H9 (cell line): ENCODE measurements around the gene SRGAP2C. TPM values are rescaled to one million over a fixed set of nuclear protein-coding genes. Genes with fewer than 3 reads are reported as not detected.
"Not testable (repeated sequence)": the region's sequence is repeated elsewhere in the genome, so short reads cannot be mapped to it uniquely, and the experiment has no call there.

ENCODE experiments used
- DNase-seq: peaks from one replicate; pipeline ENCODE4 v3.0.0-alpha.2; 2017
- H2AFZ ChIP-seq: one replicate; pipeline ENCODE4 v1.6.1; 2013; ENCODE audit warnings: mild to moderate bottlenecking, low read length, control low read depth, moderate library complexity
- H2AK5ac ChIP-seq: 2 replicates; pipeline ENCODE4 v1.6.1; 2013; ENCODE audit warnings: low read length, control low read depth, mixed read lengths; ENCODE audit not compliant: insufficient read length
- H2BK120ac ChIP-seq: one replicate; pipeline ENCODE4 v1.6.1; 2013; ENCODE audit warnings: low read depth, mild to moderate bottlenecking, low read length, control low read depth, inconsistent platforms; ENCODE audit not compliant: poor library complexity, severe bottlenecking
- H2BK12ac ChIP-seq: 2 replicates; pipeline ENCODE4 v1.6.1; 2013; ENCODE audit warnings: low read length, control low read depth, mixed read lengths, low read depth; ENCODE audit not compliant: insufficient read length
- H2BK15ac ChIP-seq: 2 replicates; pipeline ENCODE4 v1.6.1; 2013; ENCODE audit warnings: low read depth, low read length, control low read depth
- H2BK20ac ChIP-seq: one replicate; pipeline ENCODE4 v1.6.1; 2013; ENCODE audit warnings: low read depth, mild to moderate bottlenecking, low read length, control low read depth, inconsistent platforms; ENCODE audit not compliant: poor library complexity, severe bottlenecking
- H2BK5ac ChIP-seq: 2 replicates; pipeline ENCODE4 v1.6.1; 2013; ENCODE audit warnings: low read length, control low read depth, mixed read lengths; ENCODE audit not compliant: insufficient read length
- H3K14ac ChIP-seq: 2 replicates; pipeline ENCODE4 v1.6.1; 2013; ENCODE audit warnings: low read length, control low read depth; ENCODE audit not compliant: insufficient read depth
- H3K18ac ChIP-seq: 2 replicates; pipeline ENCODE4 v1.6.1; 2013; ENCODE audit warnings: low read depth, mild to moderate bottlenecking, mixed read lengths, low read length, control low read depth; ENCODE audit not compliant: insufficient read length
- H3K23ac ChIP-seq: 2 replicates; pipeline ENCODE4 v1.6.1; 2013; ENCODE audit warnings: low read length, control low read depth, mixed read lengths, low read depth; ENCODE audit not compliant: insufficient read length
- H3K23me2 ChIP-seq: 2 replicates; pipeline ENCODE4 v1.6.1; 2013; ENCODE audit warnings: low read depth, mild to moderate bottlenecking, mixed read lengths, low read length, control low read depth; ENCODE audit not compliant: insufficient read length, poor library complexity, severe bottlenecking
- H3K27ac ChIP-seq: 2 replicates; pipeline ENCODE4 v1.5.1; 2013; ENCODE audit warnings: low read length, control low read depth, mixed read lengths, low read depth; ENCODE audit not compliant: insufficient read length
- H3K27me3 ChIP-seq: 2 replicates; pipeline ENCODE4 v1.6.1; 2013; ENCODE audit warnings: low read length, control low read depth, inconsistent platforms; ENCODE audit not compliant: insufficient read depth
- H3K4ac ChIP-seq: 2 replicates; pipeline ENCODE4 v1.6.1; 2013; ENCODE audit warnings: low read depth, mild to moderate bottlenecking, control low read depth, inconsistent platforms, low read length, moderate library complexity
- H3K4me1 ChIP-seq: 2 replicates; pipeline ENCODE4 v1.6.1; 2013; ENCODE audit warnings: low read length, control low read depth, inconsistent platforms; ENCODE audit not compliant: insufficient read depth
- H3K4me2 ChIP-seq: 2 replicates; pipeline ENCODE4 v1.6.1; 2013; ENCODE audit warnings: low read length, control low read depth, mixed read lengths; ENCODE audit not compliant: insufficient read length, insufficient read depth
- H3K56ac ChIP-seq: 2 replicates; pipeline ENCODE4 v1.6.1; 2013; ENCODE audit warnings: low read depth, mild to moderate bottlenecking, mixed read lengths, low read length, control low read depth; ENCODE audit not compliant: insufficient read length
- H3K79me1 ChIP-seq: 2 replicates; pipeline ENCODE4 v1.6.1; 2013; ENCODE audit warnings: low read depth, mild to moderate bottlenecking, moderate library complexity, low read length, control low read depth, inconsistent platforms; ENCODE audit not compliant: insufficient read depth, poor library complexity, severe bottlenecking
- H3K79me2 ChIP-seq: 2 replicates; pipeline ENCODE4 v1.6.1; 2013; ENCODE audit warnings: low read length, control low read depth, inconsistent platforms; ENCODE audit not compliant: insufficient read depth
- H3K9ac ChIP-seq: 2 replicates; pipeline ENCODE4 v1.6.1; 2013; ENCODE audit warnings: low read length, control low read depth, mixed read lengths; ENCODE audit not compliant: insufficient read length; ENCODE audit errors: extremely low read depth
- H3K9me3 ChIP-seq: one replicate; pipeline ENCODE4 v1.6.1; 2013; ENCODE audit warnings: low read depth, low read length, inconsistent platforms; ENCODE audit not compliant: control insufficient read depth
- H3T11ph ChIP-seq: one replicate; pipeline ENCODE4 v1.6.1; 2013; ENCODE audit warnings: mild to moderate bottlenecking, low read length, control low read depth, inconsistent platforms
- H4K20me1 ChIP-seq: one replicate; pipeline ENCODE4 v1.6.1; 2013; ENCODE audit not compliant: control insufficient read depth, insufficient read length, insufficient read depth
- H4K5ac ChIP-seq: 2 replicates; pipeline ENCODE4 v1.6.1; 2013; ENCODE audit warnings: low read depth, mild to moderate bottlenecking, mixed read lengths, low read length, control low read depth; ENCODE audit not compliant: insufficient read length
- H4K8ac ChIP-seq: replicated peaks from 2 replicates; pipeline ENCODE4 v1.6.1; 2013; ENCODE audit warnings: low read length, control low read depth, mixed read lengths, low read depth; ENCODE audit not compliant: insufficient read length
- H4K91ac ChIP-seq: 2 replicates; pipeline ENCODE4 v1.6.1; 2013; ENCODE audit warnings: low read depth, mild to moderate bottlenecking, moderate library complexity, mixed read lengths, low read length, control low read depth; ENCODE audit not compliant: insufficient read length
- H3K27ac Mint-ChIP-seq, 3 experiments: 2 replicates in 2 of 3; 3 replicates in 1 of 3; pipeline ENCODE4 v1.8.0; 2020 to 2021; ENCODE audit warnings: mixed read lengths in 3 of 3, mild to moderate bottlenecking in 1 of 3, moderate library complexity in 1 of 3
- H3K27me3 Mint-ChIP-seq: 2 replicates; pipeline ENCODE4 v1.8.0; 2021; ENCODE audit warnings: low read depth, mild to moderate bottlenecking, moderate library complexity, mixed read lengths
- H3K36me3 Mint-ChIP-seq, 3 experiments: 2 replicates in 2 of 3; 3 replicates in 1 of 3; pipeline ENCODE4 v1.8.0; 2020 to 2021; ENCODE audit warnings: low read depth in 3 of 3, mixed read lengths in 3 of 3; ENCODE audit not compliant: insufficient read depth in 1 of 3
- H3K4me1 Mint-ChIP-seq, 2 experiments: 2 replicates each; pipeline ENCODE4 v1.8.0; 2020; ENCODE audit warnings: mixed read lengths in 2 of 2
- H3K4me3 Mint-ChIP-seq, 2 experiments: 2 replicates in 1 of 2; 3 replicates in 1 of 2; pipeline ENCODE4 v1.8.0; 2020 to 2021; ENCODE audit warnings: mild to moderate bottlenecking in 2 of 2, mixed read lengths in 2 of 2, moderate library complexity in 1 of 2
- H3K9me3 Mint-ChIP-seq, 2 experiments: 2 replicates in 1 of 2; 3 replicates in 1 of 2; pipeline ENCODE4 v1.8.0; 2020; ENCODE audit warnings: mild to moderate bottlenecking in 2 of 2, mixed read lengths in 2 of 2, moderate library complexity in 1 of 2
- WGBS: extraction: QIAGEN DNeasy Blood & Tissue Kit; methylation state at CpG from one replicate; pipeline ENCODE4 v1.1.7; 2013; ENCODE audit warnings: missing lambda C conversion rate, low lambda C conversion rate, mixed read lengths; ENCODE audit not compliant: insufficient read length; ENCODE audit errors: extremely low coverage; 5-methylcytosine and 5-hydroxymethylcytosine counted together
- total RNA-seq: library from RNA; stranded (reverse); gene quantifications from 2 replicates; pipeline ENCODE4 v1.2.1, GENCODE V29; 2021

SRGAP2C gene
- total RNA-seq, 1 experiment from 2014 or later = 16.5 TPM

DNA sequence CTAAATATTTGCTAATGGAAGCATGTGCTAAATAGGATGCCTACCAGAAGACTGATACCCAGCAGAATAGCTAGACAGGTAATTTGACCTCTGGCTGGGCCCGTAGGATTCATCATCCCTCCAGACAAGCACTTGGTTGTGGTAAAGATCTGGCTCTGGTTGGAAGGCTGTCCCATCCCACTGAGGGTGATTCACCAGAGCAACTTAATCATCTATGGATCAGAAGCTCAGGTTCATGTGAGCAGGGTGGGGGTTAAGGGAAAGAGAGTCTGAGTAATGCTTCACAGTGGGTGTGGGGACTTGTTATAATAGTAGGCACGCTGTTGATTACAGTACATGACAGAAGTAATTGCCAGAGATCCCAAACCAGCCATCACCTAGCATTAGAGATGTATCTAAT lies 27.2 kb upstream of the SRGAP2C start:
- H3T11ph ChIP-seq, H3K27ac Mint-ChIP-seq, H2BK5ac ChIP-seq, H3K18ac ChIP-seq, H3K27me3 Mint-ChIP-seq, H3K56ac ChIP-seq, H2BK20ac ChIP-seq, H3K79me1 ChIP-seq, H3K27ac ChIP-seq, H3K9ac ChIP-seq, H3K36me3 Mint-ChIP-seq, H3K4me1 ChIP-seq, H3K14ac ChIP-seq, H2AFZ ChIP-seq, H4K20me1 ChIP-seq, H2BK12ac ChIP-seq, H3K79me2 ChIP-seq, H4K5ac ChIP-seq, H3K4me1 Mint-ChIP-seq, H3K23ac ChIP-seq, H3K27me3 ChIP-seq, H3K23me2 ChIP-seq, H3K9me3 ChIP-seq, H2AK5ac ChIP-seq, H4K8ac ChIP-seq, H3K4me2 ChIP-seq, H3K4ac ChIP-seq, H4K91ac ChIP-seq, H2BK120ac ChIP-seq, H3K9me3 Mint-ChIP-seq, H2BK15ac ChIP-seq, H3K4me3 Mint-ChIP-seq, DNase-seq: not testable (repeated sequence)
- no CpG with 5 or more reads among the region's 2 CpGs for WGBS

DNA sequence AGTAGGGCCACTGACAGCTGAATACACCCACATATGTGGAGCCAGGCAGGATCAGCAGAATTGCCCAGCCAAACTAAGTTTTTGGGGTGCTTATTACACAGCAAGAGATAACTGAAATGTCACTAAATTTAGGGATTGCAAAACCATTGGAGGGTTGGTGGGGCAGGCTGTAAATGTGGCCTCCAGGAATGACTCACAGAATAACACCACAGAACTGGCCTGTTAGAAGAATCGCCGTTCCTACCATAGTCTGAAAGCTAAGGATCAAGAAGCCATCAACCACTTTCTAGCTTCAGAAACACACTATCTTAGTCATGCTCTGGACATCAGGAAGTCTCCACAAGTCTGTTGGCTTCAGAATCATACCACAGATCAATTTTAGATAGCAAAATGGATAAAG lies 24.7 kb upstream of the SRGAP2C start:
- H4K8ac ChIP-seq, H3K23ac ChIP-seq, H3K4ac ChIP-seq, H3K14ac ChIP-seq, H3K4me2 ChIP-seq, H3K18ac ChIP-seq, H3K36me3 Mint-ChIP-seq, H3K9ac ChIP-seq, H4K91ac ChIP-seq, H3K23me2 ChIP-seq, H3K9me3 Mint-ChIP-seq, H2BK15ac ChIP-seq, H3K4me1 ChIP-seq, H3K9me3 ChIP-seq, H3K79me2 ChIP-seq, H3K4me1 Mint-ChIP-seq, H3K27me3 ChIP-seq, H4K5ac ChIP-seq, H2BK12ac ChIP-seq, H3K27me3 Mint-ChIP-seq, H2AFZ ChIP-seq, H2BK5ac ChIP-seq, H3K27ac Mint-ChIP-seq, H2BK20ac ChIP-seq, H4K20me1 ChIP-seq, DNase-seq, H3K79me1 ChIP-seq, H2BK120ac ChIP-seq, H3T11ph ChIP-seq, H3K56ac ChIP-seq, H2AK5ac ChIP-seq, H3K4me3 Mint-ChIP-seq, H3K27ac ChIP-seq: not testable (repeated sequence)
- WGBS = no CpG with 5 or more reads among the region's 2 CpGs
